HepG2 (cell line): Measurements from ENCODE around the gene HCN4.

Source experiments
- ELF1 ChIP-seq: sonication (generic); formaldehyde crosslinking; IDR thresholded peaks from 2 replicates; pipeline ENCODE4 v1.4.0; 2020; ENCODE audit warnings: missing genetic modification reagents
- MIXL1 ChIP-seq: IDR thresholded peaks from 2 replicates; pipeline ENCODE4 v1.6.1; 2016
- PBX3 ChIP-seq: sonication (generic); formaldehyde crosslinking; IDR thresholded peaks from 2 replicates; pipeline ENCODE4 v1.8.1; 2023; ENCODE audit warnings: missing genetic modification reagents, inconsistent platforms, borderline replicate concordance
- SOX5 ChIP-seq: IDR thresholded peaks from 2 replicates; pipeline ENCODE4 v1.6.1; 2016; ENCODE audit warnings: borderline replicate concordance
- SRF ChIP-seq: IDR thresholded peaks from 2 replicates; pipeline ENCODE4 v1.6.1; 2011; ENCODE audit warnings: mild to moderate bottlenecking, low read depth, low read length, moderate library complexity
- ZNF205 ChIP-seq: IDR thresholded peaks from 2 replicates; pipeline ENCODE4 v1.6.1; 2018; ENCODE audit warnings: missing biosample characterization, missing genetic modification reagents
- ZNF788 ChIP-seq: sonication (generic); formaldehyde crosslinking; IDR thresholded peaks from 2 replicates; pipeline ENCODE4 v1.5.0; 2020; ENCODE audit warnings: mild to moderate bottlenecking, missing genetic modification reagents, borderline replicate concordance
- TF ChIP-seq, protein P1 (sequence below): sonication (generic); formaldehyde crosslinking; IDR thresholded peaks from 2 replicates; pipeline ENCODE4 v1.8.1; 2022; ENCODE audit warnings: low read depth, mild to moderate bottlenecking, missing genetic modification reagents
- TF ChIP-seq, protein P2 (sequence below): sonication (generic); formaldehyde crosslinking; IDR thresholded peaks from 2 replicates; pipeline ENCODE4 v1.5.0; 2020; ENCODE audit warnings: mild to moderate bottlenecking, missing genetic modification reagents, moderate library complexity
- TF ChIP-seq, protein P3 (sequence below): sonication (generic); formaldehyde crosslinking; IDR thresholded peaks from 2 replicates; pipeline ENCODE4 v1.8.0; 2022; ENCODE audit warnings: mild to moderate bottlenecking, missing genetic modification reagents; ENCODE audit not compliant: insufficient replicate concordance
- TF ChIP-seq, protein P4 (sequence below): sonication (generic); formaldehyde crosslinking; IDR thresholded peaks from 2 replicates; pipeline ENCODE4 v1.5.1; 2020; ENCODE audit warnings: mild to moderate bottlenecking, missing genetic modification reagents, borderline replicate concordance
- TF ChIP-seq, protein P5 (sequence below): IDR thresholded peaks from 2 replicates; pipeline ENCODE4 v1.6.1; 2016; ENCODE audit warnings: low read depth, control low read depth
- TF ChIP-seq, protein P6 (sequence below): sonication (generic); formaldehyde crosslinking; IDR thresholded peaks from 2 replicates; pipeline ENCODE4 v1.4.0; 2020; ENCODE audit warnings: missing genetic modification reagents

DNA sequence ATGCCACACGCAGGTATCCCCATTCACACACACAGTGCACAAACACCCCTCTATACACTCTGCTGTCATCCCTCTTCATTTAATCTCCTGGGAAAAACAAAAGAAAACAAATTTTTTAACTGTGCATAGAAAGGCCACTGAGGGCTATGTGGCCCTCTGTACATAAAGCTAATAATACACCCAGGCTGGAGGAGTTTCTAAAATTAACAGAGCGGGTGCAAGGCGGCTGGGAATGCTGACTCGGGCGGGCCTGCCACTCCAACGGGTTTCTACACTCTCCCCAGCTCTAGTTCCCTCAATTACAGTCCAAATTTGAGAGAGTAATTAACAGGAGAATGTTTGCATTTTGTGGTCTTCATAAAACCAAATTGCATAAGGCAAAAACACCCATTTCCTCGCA lies 23.1 kb downstream of the HCN4 start:
- TF ChIP-seq, protein P1, sequence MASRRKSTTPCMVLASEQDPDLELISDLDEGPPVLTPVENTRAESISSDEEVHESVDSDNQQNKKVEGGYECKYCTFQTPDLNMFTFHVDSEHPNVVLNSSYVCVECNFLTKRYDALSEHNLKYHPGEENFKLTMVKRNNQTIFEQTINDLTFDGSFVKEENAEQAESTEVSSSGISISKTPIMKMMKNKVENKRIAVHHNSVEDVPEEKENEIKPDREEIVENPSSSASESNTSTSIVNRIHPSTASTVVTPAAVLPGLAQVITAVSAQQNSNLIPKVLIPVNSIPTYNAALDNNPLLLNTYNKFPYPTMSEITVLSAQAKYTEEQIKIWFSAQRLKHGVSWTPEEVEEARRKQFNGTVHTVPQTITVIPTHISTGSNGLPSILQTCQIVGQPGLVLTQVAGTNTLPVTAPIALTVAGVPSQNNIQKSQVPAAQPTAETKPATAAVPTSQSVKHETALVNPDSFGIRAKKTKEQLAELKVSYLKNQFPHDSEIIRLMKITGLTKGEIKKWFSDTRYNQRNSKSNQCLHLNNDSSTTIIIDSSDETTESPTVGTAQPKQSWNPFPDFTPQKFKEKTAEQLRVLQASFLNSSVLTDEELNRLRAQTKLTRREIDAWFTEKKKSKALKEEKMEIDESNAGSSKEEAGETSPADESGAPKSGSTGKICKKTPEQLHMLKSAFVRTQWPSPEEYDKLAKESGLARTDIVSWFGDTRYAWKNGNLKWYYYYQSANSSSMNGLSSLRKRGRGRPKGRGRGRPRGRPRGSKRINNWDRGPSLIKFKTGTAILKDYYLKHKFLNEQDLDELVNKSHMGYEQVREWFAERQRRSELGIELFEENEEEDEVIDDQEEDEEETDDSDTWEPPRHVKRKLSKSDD (CRISPR knock-in tag) = no peak
- TF ChIP-seq, protein P2, sequence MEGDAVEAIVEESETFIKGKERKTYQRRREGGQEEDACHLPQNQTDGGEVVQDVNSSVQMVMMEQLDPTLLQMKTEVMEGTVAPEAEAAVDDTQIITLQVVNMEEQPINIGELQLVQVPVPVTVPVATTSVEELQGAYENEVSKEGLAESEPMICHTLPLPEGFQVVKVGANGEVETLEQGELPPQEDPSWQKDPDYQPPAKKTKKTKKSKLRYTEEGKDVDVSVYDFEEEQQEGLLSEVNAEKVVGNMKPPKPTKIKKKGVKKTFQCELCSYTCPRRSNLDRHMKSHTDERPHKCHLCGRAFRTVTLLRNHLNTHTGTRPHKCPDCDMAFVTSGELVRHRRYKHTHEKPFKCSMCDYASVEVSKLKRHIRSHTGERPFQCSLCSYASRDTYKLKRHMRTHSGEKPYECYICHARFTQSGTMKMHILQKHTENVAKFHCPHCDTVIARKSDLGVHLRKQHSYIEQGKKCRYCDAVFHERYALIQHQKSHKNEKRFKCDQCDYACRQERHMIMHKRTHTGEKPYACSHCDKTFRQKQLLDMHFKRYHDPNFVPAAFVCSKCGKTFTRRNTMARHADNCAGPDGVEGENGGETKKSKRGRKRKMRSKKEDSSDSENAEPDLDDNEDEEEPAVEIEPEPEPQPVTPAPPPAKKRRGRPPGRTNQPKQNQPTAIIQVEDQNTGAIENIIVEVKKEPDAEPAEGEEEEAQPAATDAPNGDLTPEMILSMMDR (CRISPR knock-in tag) = no peak
- TF ChIP-seq ZNF205 (CRISPR knock-in tag) = no peak
- TF ChIP-seq SOX5 (CRISPR knock-in tag) = no peak
- TF ChIP-seq, protein P3, sequence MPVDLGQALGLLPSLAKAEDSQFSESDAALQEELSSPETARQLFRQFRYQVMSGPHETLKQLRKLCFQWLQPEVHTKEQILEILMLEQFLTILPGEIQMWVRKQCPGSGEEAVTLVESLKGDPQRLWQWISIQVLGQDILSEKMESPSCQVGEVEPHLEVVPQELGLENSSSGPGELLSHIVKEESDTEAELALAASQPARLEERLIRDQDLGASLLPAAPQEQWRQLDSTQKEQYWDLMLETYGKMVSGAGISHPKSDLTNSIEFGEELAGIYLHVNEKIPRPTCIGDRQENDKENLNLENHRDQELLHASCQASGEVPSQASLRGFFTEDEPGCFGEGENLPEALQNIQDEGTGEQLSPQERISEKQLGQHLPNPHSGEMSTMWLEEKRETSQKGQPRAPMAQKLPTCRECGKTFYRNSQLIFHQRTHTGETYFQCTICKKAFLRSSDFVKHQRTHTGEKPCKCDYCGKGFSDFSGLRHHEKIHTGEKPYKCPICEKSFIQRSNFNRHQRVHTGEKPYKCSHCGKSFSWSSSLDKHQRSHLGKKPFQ (CRISPR knock-in tag) = no peak
- no peak for TF ChIP-seq SRF
- TF ChIP-seq MIXL1 = no peak
- TF ChIP-seq, protein P4, sequence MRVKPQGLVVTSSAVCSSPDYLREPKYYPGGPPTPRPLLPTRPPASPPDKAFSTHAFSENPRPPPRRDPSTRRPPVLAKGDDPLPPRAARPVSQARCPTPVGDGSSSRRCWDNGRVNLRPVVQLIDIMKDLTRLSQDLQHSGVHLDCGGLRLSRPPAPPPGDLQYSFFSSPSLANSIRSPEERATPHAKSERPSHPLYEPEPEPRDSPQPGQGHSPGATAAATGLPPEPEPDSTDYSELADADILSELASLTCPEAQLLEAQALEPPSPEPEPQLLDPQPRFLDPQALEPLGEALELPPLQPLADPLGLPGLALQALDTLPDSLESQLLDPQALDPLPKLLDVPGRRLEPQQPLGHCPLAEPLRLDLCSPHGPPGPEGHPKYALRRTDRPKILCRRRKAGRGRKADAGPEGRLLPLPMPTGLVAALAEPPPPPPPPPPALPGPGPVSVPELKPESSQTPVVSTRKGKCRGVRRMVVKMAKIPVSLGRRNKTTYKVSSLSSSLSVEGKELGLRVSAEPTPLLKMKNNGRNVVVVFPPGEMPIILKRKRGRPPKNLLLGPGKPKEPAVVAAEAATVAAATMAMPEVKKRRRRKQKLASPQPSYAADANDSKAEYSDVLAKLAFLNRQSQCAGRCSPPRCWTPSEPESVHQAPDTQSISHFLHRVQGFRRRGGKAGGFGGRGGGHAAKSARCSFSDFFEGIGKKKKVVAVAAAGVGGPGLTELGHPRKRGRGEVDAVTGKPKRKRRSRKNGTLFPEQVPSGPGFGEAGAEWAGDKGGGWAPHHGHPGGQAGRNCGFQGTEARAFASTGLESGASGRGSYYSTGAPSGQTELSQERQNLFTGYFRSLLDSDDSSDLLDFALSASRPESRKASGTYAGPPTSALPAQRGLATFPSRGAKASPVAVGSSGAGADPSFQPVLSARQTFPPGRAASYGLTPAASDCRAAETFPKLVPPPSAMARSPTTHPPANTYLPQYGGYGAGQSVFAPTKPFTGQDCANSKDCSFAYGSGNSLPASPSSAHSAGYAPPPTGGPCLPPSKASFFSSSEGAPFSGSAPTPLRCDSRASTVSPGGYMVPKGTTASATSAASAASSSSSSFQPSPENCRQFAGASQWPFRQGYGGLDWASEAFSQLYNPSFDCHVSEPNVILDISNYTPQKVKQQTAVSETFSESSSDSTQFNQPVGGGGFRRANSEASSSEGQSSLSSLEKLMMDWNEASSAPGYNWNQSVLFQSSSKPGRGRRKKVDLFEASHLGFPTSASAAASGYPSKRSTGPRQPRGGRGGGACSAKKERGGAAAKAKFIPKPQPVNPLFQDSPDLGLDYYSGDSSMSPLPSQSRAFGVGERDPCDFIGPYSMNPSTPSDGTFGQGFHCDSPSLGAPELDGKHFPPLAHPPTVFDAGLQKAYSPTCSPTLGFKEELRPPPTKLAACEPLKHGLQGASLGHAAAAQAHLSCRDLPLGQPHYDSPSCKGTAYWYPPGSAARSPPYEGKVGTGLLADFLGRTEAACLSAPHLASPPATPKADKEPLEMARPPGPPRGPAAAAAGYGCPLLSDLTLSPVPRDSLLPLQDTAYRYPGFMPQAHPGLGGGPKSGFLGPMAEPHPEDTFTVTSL (CRISPR knock-in tag) = no peak
- TF ChIP-seq ELF1 (CRISPR knock-in tag) = no peak
- TF ChIP-seq, protein P5, sequence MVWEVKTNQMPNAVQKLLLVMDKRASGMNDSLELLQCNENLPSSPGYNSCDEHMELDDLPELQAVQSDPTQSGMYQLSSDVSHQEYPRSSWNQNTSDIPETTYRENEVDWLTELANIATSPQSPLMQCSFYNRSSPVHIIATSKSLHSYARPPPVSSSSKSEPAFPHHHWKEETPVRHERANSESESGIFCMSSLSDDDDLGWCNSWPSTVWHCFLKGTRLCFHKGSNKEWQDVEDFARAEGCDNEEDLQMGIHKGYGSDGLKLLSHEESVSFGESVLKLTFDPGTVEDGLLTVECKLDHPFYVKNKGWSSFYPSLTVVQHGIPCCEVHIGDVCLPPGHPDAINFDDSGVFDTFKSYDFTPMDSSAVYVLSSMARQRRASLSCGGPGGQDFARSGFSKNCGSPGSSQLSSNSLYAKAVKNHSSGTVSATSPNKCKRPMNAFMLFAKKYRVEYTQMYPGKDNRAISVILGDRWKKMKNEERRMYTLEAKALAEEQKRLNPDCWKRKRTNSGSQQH = no peak
- no peak for TF ChIP-seq ZNF788 (CRISPR knock-in tag)
- TF ChIP-seq, protein P6, sequence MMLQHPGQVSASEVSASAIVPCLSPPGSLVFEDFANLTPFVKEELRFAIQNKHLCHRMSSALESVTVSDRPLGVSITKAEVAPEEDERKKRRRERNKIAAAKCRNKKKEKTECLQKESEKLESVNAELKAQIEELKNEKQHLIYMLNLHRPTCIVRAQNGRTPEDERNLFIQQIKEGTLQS (CRISPR knock-in tag) = no peak
- TF ChIP-seq PBX3 (CRISPR knock-in tag) = no peak
